ENCODE measurements around the gene PCDHGB7. TPM values are rescaled to one million over a fixed set of nuclear protein-coding genes. Genes with fewer than 3 reads are reported as not detected.

The PCDHGB7 gene
- total RNA-seq, 1 donor from 2014 or later = 22.4 TPM

- H3K9me3 Mint-ChIP-seq (ENCODE audit: unreplicated experiment) = peaks cover 40% of the 10 kb centered on the region
- Histone ChIP-seq H3K9me3 (ENCODE audit: insufficient read depth, low read depth, low read length) (peaks cover 54% of the 10 kb centered on the region), H3K9ac (ENCODE audit: low read length) (peak overlapping the region; percentile 71), H2AFZ (ENCODE audit: low read depth, low read length) (peak overlapping the region; percentile 43), H3K27me3 (ENCODE audit: insufficient read depth, low read length) (no peaks in the 10 kb centered on the region), H3K4me3 (ENCODE audit: insufficient read depth, low read depth, low read length) (peak overlapping the region; percentile 56), H3K79me2 (ENCODE audit: insufficient read depth, low read length) (peaks cover 8% of the 10 kb centered on the region), H3K4me1 (ENCODE audit: insufficient read depth, low read length) (no peaks in the 10 kb centered on the region), H3K36me3 (ENCODE audit: insufficient read depth, low read length) (no peaks in the 10 kb centered on the region), H4K20me1 (ENCODE audit: insufficient read depth, low read length) (no peaks in the 10 kb centered on the region), H3K4me2 (ENCODE audit: low read length) (peak overlapping the region; percentile 80), H3K27ac (ENCODE audit: low read depth, low read length) (peak overlapping the region; percentile 34)
- peak overlapping the region; percentile 1 for H3K27ac Mint-ChIP-seq (ENCODE audit: unreplicated experiment)
- H3K27me3 Mint-ChIP-seq (ENCODE audit: low read depth, unreplicated experiment) = no peaks in the 10 kb centered on the region
- peaks cover 61% of the 10 kb centered on the region for H3K36me3 Mint-ChIP-seq (ENCODE audit: low read depth, unreplicated experiment)
- peak overlapping the region; percentile 78 for H3K4me3 Mint-ChIP-seq (ENCODE audit: unreplicated experiment)
- DNase-seq (ENCODE audit: low read depth) = no peak
- peaks cover 7% of the 10 kb centered on the region for H3K4me1 Mint-ChIP-seq (ENCODE audit: low read depth, unreplicated experiment)
- TF ChIP-seq CTCF (IDR thresholded peaks at IDR 0.05; ENCODE audit: insufficient read depth, low read depth, low read length) = no peak
- no peak for TF ChIP-seq EZH2 (IDR thresholded peaks at IDR 0.05; ENCODE audit: insufficient read depth, low read length)
- FAIRE-seq = no peak
Measured at GRCh38 chr5:141421489-141421855, 4.0 kb downstream of the PCDHGB7 start.

GRCh38 chr5:141422742-141423291, 5.3 kb downstream of the PCDHGB7 start:
- peaks cover 4% of the 10 kb centered on the region for H3K4me1 Mint-ChIP-seq (ENCODE audit: low read depth, unreplicated experiment)
- TF ChIP-seq CTCF (IDR thresholded peaks at IDR 0.05; ENCODE audit: insufficient read depth, low read depth, low read length) (no peak), EZH2 (IDR thresholded peaks at IDR 0.05; ENCODE audit: insufficient read depth, low read length) (no peak)
- H3K36me3 ChIP-seq (ENCODE audit: insufficient read depth, low read length) = no peaks in the 10 kb centered on the region

GRCh38 chr5:141427783-141428426, 10.4 kb downstream of the PCDHGB7 start:
- no peak for FAIRE-seq
- H3K36me3 ChIP-seq (ENCODE audit: insufficient read depth, low read length) = no peaks in the 10 kb centered on the region
- H3K4me3 ChIP-seq (ENCODE audit: insufficient read depth, low read depth, low read length) = no peak overlapping the region
- H3K79me2 ChIP-seq (ENCODE audit: insufficient read depth, low read length) = no peaks in the 10 kb centered on the region
- Mint-ChIP-seq H3K27ac (ENCODE audit: unreplicated experiment) (peak overlapping the region; percentile 58), H3K27me3 (ENCODE audit: low read depth, unreplicated experiment) (no peaks in the 10 kb centered on the region), H3K36me3 (ENCODE audit: low read depth, unreplicated experiment) (peaks cover 62% of the 10 kb centered on the region), H3K4me1 (ENCODE audit: low read depth, unreplicated experiment) (no peaks in the 10 kb centered on the region), H3K4me3 (ENCODE audit: unreplicated experiment) (no peak overlapping the region), H3K9me3 (ENCODE audit: unreplicated experiment) (peaks cover 37% of the 10 kb centered on the region)
- H3K9me3 ChIP-seq (ENCODE audit: insufficient read depth, low read depth, low read length) = peaks cover 49% of the 10 kb centered on the region
- no peaks in the 10 kb centered on the region for H4K20me1 ChIP-seq (ENCODE audit: insufficient read depth, low read length)
- H3K9ac ChIP-seq (ENCODE audit: low read length) = no peak overlapping the region
- no peak for TF ChIP-seq EZH2 (IDR thresholded peaks at IDR 0.05; ENCODE audit: insufficient read depth, low read length)
- no peak for TF ChIP-seq CTCF (IDR thresholded peaks at IDR 0.05; ENCODE audit: insufficient read depth, low read depth, low read length)
- H3K4me1 ChIP-seq (ENCODE audit: insufficient read depth, low read length) = no peaks in the 10 kb centered on the region
- H2AFZ ChIP-seq (ENCODE audit: low read depth, low read length) = no peak overlapping the region
- DNase-seq (ENCODE audit: low read depth) = no peak
- H3K27me3 ChIP-seq (ENCODE audit: insufficient read depth, low read length) = no peaks in the 10 kb centered on the region
- no peak overlapping the region for H3K4me2 ChIP-seq (ENCODE audit: low read length)
- no peak overlapping the region for H3K27ac ChIP-seq (ENCODE audit: low read depth, low read length)

More at GRCh38 chr5:141422742-141423291, 5.3 kb downstream of the PCDHGB7 start:
- Histone ChIP-seq H2AFZ (ENCODE audit: low read depth, low read length) (no peak overlapping the region), H3K4me2 (ENCODE audit: low read length) (no peak overlapping the region), H3K9me3 (ENCODE audit: insufficient read depth, low read depth, low read length) (peaks cover 67% of the 10 kb centered on the region), H3K79me2 (ENCODE audit: insufficient read depth, low read length) (peaks cover 8% of the 10 kb centered on the region), H3K4me1 (ENCODE audit: insufficient read depth, low read length) (no peaks in the 10 kb centered on the region), H3K4me3 (ENCODE audit: insufficient read depth, low read depth, low read length) (no peak overlapping the region), H3K9ac (ENCODE audit: low read length) (no peak overlapping the region), H3K27ac (ENCODE audit: low read depth, low read length) (no peak overlapping the region), H4K20me1 (ENCODE audit: insufficient read depth, low read length) (no peaks in the 10 kb centered on the region), H3K27me3 (ENCODE audit: insufficient read depth, low read length) (no peaks in the 10 kb centered on the region)
- Mint-ChIP-seq H3K27me3 (ENCODE audit: low read depth, unreplicated experiment) (no peaks in the 10 kb centered on the region), H3K36me3 (ENCODE audit: low read depth, unreplicated experiment) (peaks cover 69% of the 10 kb centered on the region), H3K9me3 (ENCODE audit: unreplicated experiment) (peaks cover 47% of the 10 kb centered on the region), H3K27ac (ENCODE audit: unreplicated experiment) (no peak overlapping the region), H3K4me3 (ENCODE audit: unreplicated experiment) (no peak overlapping the region)
- FAIRE-seq (no peak), DNase-seq (ENCODE audit: low read depth) (no peak)

All from astrocyte (in vitro differentiated cells and primary cell).